PC-9 (cell line): ENCODE measurements around the gene ZMPSTE24. TPM values are rescaled to one million over a fixed set of nuclear protein-coding genes. Genes with fewer than 3 reads are reported as not detected.

Experiments used
- BruUV-seq: library from RNA; stranded (reverse); fragments of 400-500 nt; replicated peaks from 2 replicates; lab custom pipeline; 2021; lab: Mats Ljungman, UMichigan
- CTCF ChIA-PET: fragments of 300-600 bp; sonication (Branson Sonifier 250); formaldehyde crosslinking; loops from one replicate; lab custom pipeline; 2022; ENCODE audit warnings: antibody characterized with exemption; lab: Charles Lee
- POLR2A ChIA-PET: fragments of 300-600 bp; sonication (Branson Sonifier 250); formaldehyde crosslinking; loops from one replicate; lab custom pipeline; 2022; ENCODE audit warnings: antibody characterized with exemption; ENCODE audit not compliant: unreplicated experiment; lab: Charles Lee
- DNase-seq, 2 experiments: peaks; one replicate each; pipeline versions ENCODE4 v3.0.0 to v3.0.0-alpha.2; 2015 to 2022; ENCODE audit warnings: mixed read lengths in 1 of 2
- H2AFZ ChIP-seq: fragments of 200-600 bp; sonication (generic); 2 replicates; pipeline ENCODE4 v1.8.1; 2017; ENCODE audit warnings: antibody characterized with exemption
- H3F3A ChIP-seq: fragments of 200-600 bp; sonication (generic); 2 replicates; pipeline ENCODE4 v1.8.1; 2017; ENCODE audit warnings: antibody characterized with exemption, mild to moderate bottlenecking, low read depth; ENCODE audit not compliant: insufficient read depth
- H3K27ac ChIP-seq: fragments of 200-600 bp; sonication (generic); 2 replicates; pipeline ENCODE4 v1.6.1; 2016; ENCODE audit warnings: mixed run types
- H3K27me3 ChIP-seq: fragments of 200-600 bp; sonication (generic); 2 replicates; pipeline ENCODE4 v1.6.1; 2016; ENCODE audit warnings: low read depth, mixed run types; ENCODE audit not compliant: insufficient read depth
- H3K36me3 ChIP-seq: fragments of 200-600 bp; sonication (generic); 2 replicates; pipeline ENCODE4 v1.6.1; 2016; ENCODE audit warnings: low read depth, mixed run types
- H3K4me1 ChIP-seq: fragments of 200-600 bp; sonication (generic); replicated peaks from 2 replicates; pipeline ENCODE4 v1.6.1; 2016; ENCODE audit warnings: mixed run types; ENCODE audit not compliant: insufficient read depth
- H3K4me2 ChIP-seq: fragments of 200-600 bp; sonication (generic); 2 replicates; pipeline ENCODE4 v1.6.1; 2017; ENCODE audit warnings: mixed run types
- H3K4me3 ChIP-seq: fragments of 200-600 bp; sonication (generic); 2 replicates; pipeline ENCODE4 v1.6.1; 2016; ENCODE audit warnings: mixed run types
- H3K79me2 ChIP-seq: fragments of 200-600 bp; sonication (generic); 2 replicates; pipeline ENCODE4 v1.6.1; 2017; ENCODE audit warnings: low read depth, mixed run types
- H3K9me2 ChIP-seq: fragments of 200-600 bp; sonication (generic); 2 replicates; pipeline ENCODE4 v1.8.1; 2017; ENCODE audit warnings: mild to moderate bottlenecking; ENCODE audit not compliant: insufficient read depth
- H3K9me3 ChIP-seq: fragments of 200-600 bp; sonication (generic); 2 replicates; pipeline ENCODE4 v1.8.1; 2016; ENCODE audit warnings: low read depth; ENCODE audit not compliant: insufficient read depth
- H4K20me1 ChIP-seq: fragments of 200-600 bp; sonication (generic); 2 replicates; pipeline ENCODE4 v1.8.1; 2017; ENCODE audit not compliant: insufficient read depth
- EZH2 ChIP-seq: fragments of 200-600 bp; sonication (generic); IDR thresholded peaks from 2 replicates; pipeline ENCODE4 v1.8.0; 2017; ENCODE audit warnings: antibody characterized with exemption, low read depth
- intact Hi-C: fragments of 100-400 bp; cut with micrococcal nuclease; formaldehyde crosslinking; loops from one replicate; pipeline ENCODE4 v1.10.0; 2022; ENCODE audit not compliant: unreplicated experiment
- total RNA-seq: library from RNA; stranded (reverse); gene quantifications from 2 replicates; pipeline ENCODE4 v1.2.3, GENCODE V29; 2021
- TF ChIP-seq, protein P1 (sequence below): fragments of 200-600 bp; sonication (generic); conservative IDR thresholded peaks from 2 replicates; pipeline ENCODE4 v1.6.1; 2017; ENCODE audit warnings: mixed run types, antibody characterized with exemption, mild to moderate bottlenecking, moderate library complexity

Gene ZMPSTE24
- total RNA-seq, 1 experiment from 2014 or later, result 55.8 TPM

DNA sequence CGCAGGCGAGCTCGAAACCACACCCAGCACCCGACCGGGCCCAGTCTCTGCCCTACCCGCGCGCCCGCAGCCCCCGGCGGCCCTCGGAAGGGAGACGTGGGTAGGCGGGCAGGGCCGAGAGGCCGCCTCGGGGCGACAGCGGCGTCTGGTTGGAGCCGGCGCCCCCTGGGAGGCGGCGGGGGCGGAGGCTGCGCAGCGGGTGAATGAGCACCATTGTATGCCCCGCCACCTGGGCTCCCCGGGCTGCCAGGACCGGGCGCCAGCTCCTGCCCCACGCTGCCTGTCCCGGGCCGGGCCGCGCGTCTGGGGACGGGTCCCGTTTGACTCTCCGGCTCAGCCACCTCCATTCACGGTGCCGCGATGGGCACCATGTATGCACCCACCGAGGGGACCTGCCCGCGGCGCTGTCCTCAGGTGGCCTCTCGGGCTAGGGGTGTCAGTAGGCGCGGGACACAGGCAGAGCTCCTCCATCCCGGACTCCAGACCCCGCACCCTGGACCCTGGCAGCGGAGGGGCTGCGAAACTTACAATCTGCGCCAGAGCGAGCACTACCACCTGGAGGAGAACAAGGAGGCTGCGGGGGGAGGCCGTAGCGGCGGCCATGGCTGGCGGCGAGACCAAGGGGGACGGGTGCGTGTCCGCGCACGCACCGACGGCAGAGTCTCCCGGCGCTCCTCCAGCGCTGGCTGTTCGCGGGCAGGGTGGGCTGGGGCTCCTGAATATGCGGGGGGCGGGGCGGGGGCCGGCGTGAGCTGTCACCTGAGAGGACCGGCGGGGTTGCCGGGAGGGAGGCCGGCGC is 58.8 kb downstream of the ZMPSTE24 start, which contains the start of gene COL9A2:
TSS of gene COL9A2 (minus strand) at position 692 of the 799 bp plus-strand sequence. CDS start at position 603, 89 bp downstream.
- Histone ChIP-seq H3K79me2 (no peaks in the 10 kb centered on the region), H3K4me2 (peak within 1 kb of the TSS; percentile 72), H2AFZ (no peak within 1 kb of the TSS), H3K4me1 (peaks cover 14% of the 10 kb centered on the region), H3K27me3 (peaks cover 16% of the 10 kb centered on the region), H3K27ac (no peak within 1 kb of the TSS), H3K4me3 (peak within 1 kb of the TSS; percentile 48; the same call in 1 of the 2 replicates), H3K9me2 (no peaks in the 10 kb centered on the region), H3K9me3 (no peaks in the 10 kb centered on the region), H4K20me1 (no peaks in the 10 kb centered on the region), H3F3A (peaks cover 4% of the 10 kb centered on the region; the same call in 1 of the 2 replicates), H3K36me3 (no peaks in the 10 kb centered on the region)
- CTCF ChIA-PET, result no interaction called here
- intact Hi-C loops, result loop anchor here (5.0 kb wide), 1 partner anchor 174 kb away; no protein-coding TSS in a partner anchor
- BruUV-seq, result no TSS peak
- DNase-seq, result peak in 1 of 2 experiments; percentile 53
- TF ChIP-seq, protein P1, sequence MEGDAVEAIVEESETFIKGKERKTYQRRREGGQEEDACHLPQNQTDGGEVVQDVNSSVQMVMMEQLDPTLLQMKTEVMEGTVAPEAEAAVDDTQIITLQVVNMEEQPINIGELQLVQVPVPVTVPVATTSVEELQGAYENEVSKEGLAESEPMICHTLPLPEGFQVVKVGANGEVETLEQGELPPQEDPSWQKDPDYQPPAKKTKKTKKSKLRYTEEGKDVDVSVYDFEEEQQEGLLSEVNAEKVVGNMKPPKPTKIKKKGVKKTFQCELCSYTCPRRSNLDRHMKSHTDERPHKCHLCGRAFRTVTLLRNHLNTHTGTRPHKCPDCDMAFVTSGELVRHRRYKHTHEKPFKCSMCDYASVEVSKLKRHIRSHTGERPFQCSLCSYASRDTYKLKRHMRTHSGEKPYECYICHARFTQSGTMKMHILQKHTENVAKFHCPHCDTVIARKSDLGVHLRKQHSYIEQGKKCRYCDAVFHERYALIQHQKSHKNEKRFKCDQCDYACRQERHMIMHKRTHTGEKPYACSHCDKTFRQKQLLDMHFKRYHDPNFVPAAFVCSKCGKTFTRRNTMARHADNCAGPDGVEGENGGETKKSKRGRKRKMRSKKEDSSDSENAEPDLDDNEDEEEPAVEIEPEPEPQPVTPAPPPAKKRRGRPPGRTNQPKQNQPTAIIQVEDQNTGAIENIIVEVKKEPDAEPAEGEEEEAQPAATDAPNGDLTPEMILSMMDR, result no peak
- TF ChIP-seq EZH2, result no peak
- POLR2A ChIA-PET, result no interaction called here

DNA sequence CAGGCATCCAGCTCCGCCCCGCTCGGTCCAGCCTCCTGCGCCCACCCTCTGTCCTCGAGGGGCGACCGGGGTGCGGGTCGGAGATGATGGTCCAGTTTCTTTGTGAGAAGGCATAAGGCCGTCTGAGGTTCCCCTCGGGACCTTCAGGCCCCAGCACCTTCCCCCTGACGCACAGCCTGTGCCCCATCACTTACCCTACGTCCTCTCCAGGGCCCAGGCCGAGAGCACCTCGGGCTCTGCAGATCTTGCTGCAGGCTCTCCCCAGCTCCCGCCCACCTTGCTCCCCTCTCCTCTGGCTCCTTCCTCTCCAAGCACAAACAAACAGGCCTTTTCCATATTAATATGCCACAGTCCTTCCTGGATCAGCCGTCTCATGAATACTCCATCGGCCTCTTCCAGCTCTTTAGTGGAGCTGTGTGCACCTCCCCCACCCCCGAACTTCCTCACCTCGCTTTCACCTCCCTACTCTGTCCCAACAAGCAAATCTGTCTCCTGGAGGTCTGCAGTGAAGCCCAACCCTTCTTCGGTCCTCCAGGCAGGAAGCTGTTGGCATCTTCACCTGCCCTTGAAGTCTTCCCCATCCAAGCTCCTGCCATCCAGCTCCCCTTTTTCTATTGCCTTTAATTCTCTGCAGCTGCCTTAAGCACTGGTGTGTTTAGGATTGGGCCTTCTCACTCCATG is 59.5 kb downstream of the ZMPSTE24 start:
- H3K4me1 ChIP-seq, result peaks cover 13% of the 10 kb centered on the region
- peaks cover 4% of the 10 kb centered on the region; the same call in 1 of the 2 replicates for H3F3A ChIP-seq
- H2AFZ ChIP-seq, result no peak overlapping the region
- H3K79me2 ChIP-seq, result no peaks in the 10 kb centered on the region
- no peak overlapping the region for H3K4me2 ChIP-seq
- H4K20me1 ChIP-seq, result no peaks in the 10 kb centered on the region
- TF ChIP-seq, protein P1, result no peak
- TF ChIP-seq EZH2, result no peak
- no peaks in the 10 kb centered on the region for H3K9me2 ChIP-seq
- no peak for DNase-seq
- no peaks in the 10 kb centered on the region for H3K36me3 ChIP-seq
- no TSS peak for BruUV-seq
- H3K9me3 ChIP-seq, result no peaks in the 10 kb centered on the region
- intact Hi-C loops, result loop anchor here (5.0 kb wide), 1 partner anchor 175 kb away; no protein-coding TSS in a partner anchor
- H3K27ac ChIP-seq, result no peak overlapping the region
- ChIA-PET POLR2A (interaction anchor here (0.6 kb wide), 1 partner anchor 267 kb away, joined by 3 read pairs; no protein-coding TSS in a partner anchor), CTCF (no interaction called here)
- H3K4me3 ChIP-seq, result no peak overlapping the region
- peaks cover 16% of the 10 kb centered on the region for H3K27me3 ChIP-seq

DNA sequence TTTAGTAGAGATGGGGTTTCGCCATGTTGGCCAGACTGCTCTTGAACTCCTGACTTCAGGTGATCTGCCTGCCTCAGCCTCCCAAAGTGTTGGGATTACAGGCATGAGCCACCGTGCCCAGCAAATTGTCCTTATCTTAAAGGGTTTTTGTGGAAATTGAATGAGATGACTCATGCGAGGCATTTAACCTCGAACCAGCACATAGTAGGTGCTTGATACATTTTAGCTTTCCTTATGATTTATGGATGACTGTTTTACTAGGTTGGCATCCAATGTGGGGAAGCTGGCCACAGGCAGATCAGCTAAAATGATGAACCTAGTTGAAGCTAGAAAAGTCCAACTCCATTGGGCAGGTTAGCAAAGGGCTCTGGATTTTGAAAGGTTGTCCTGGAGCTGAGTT is 60.4 kb downstream of the ZMPSTE24 start:
- H3K9me3 ChIP-seq, result no peaks in the 10 kb centered on the region
- no TSS peak for BruUV-seq
- H3K4me1 ChIP-seq, result 0 out of 2 replicates have a peak, but pooled peaks cover 6% of the 10 kb centered on the region
- no peak overlapping the region for H3K4me3 ChIP-seq
- POLR2A ChIA-PET, result no interaction called here
- CTCF ChIA-PET, result no interaction called here
- TF ChIP-seq, protein P1, result no peak
- TF ChIP-seq EZH2, result no peak
- H3K36me3 ChIP-seq, result no peaks in the 10 kb centered on the region
- no peak overlapping the region for H3K4me2 ChIP-seq
- no peaks in the 10 kb centered on the region for H3K9me2 ChIP-seq
- peaks cover 16% of the 10 kb centered on the region for H3K27me3 ChIP-seq
- intact Hi-C loops, result loop anchor here (5.0 kb wide), 1 partner anchor 176 kb away; no protein-coding TSS in a partner anchor
- H3K79me2 ChIP-seq, result no peaks in the 10 kb centered on the region
- H3F3A ChIP-seq, result peaks cover 4% of the 10 kb centered on the region; the same call in 1 of the 2 replicates
- H2AFZ ChIP-seq, result no peak overlapping the region
- no peak overlapping the region for H3K27ac ChIP-seq
- DNase-seq, result no peak
- H4K20me1 ChIP-seq, result no peaks in the 10 kb centered on the region
